DND-41 (cell line): ENCODE results near the gene COL19A1.

Experiments
- ATAC-seq: fragments of 200-7000 bp; cut with Tn5 transposase; 3 replicates; pipeline ENCODE4 v1.9.1; 2021; ENCODE audit warnings: low read depth; ENCODE audit not compliant: insufficient read depth
- DNase-seq: peaks from one replicate; pipeline ENCODE4 v3.0.0-alpha.2; 2020
- H2AFZ ChIP-seq: 2 replicates; pipeline ENCODE4 v1.6.0; 2012; ENCODE audit warnings: low read depth, low read length
- H3K27ac ChIP-seq: 2 replicates; pipeline ENCODE4 v1.5.1; 2012; ENCODE audit warnings: low read length, inconsistent platforms
- H3K27me3 ChIP-seq: fragments of 200-600 bp; sonication (generic); 2 replicates; pipeline ENCODE4 v1.6.0; 2012; ENCODE audit warnings: low read length, mild to moderate bottlenecking, inconsistent platforms; ENCODE audit not compliant: insufficient read depth, poor library complexity
- H3K36me3 ChIP-seq: 2 replicates; pipeline ENCODE4 v1.5.1; 2012; ENCODE audit warnings: low read length, inconsistent platforms; ENCODE audit not compliant: insufficient read depth
- H3K4me1 ChIP-seq: 2 replicates; pipeline ENCODE4 v1.5.1; 2012; ENCODE audit warnings: mild to moderate bottlenecking, low read length; ENCODE audit not compliant: insufficient read depth
- H3K4me2 ChIP-seq: 2 replicates; pipeline ENCODE4 v1.6.0; 2012; ENCODE audit warnings: mild to moderate bottlenecking, moderate library complexity, low read length, inconsistent platforms; ENCODE audit not compliant: insufficient read depth
- H3K4me3 ChIP-seq, 2 experiments: fragments of 200-600 bp in 1 of 2; shearing (Covaris generic) in 1 of 2; 2 replicates each; pipeline ENCODE4 v1.5.1; 2012 to 2016; ENCODE audit warnings: inconsistent platforms in 2 of 2, low read length in 2 of 2, mild to moderate bottlenecking in 2 of 2, low read depth in 1 of 2, moderate library complexity in 1 of 2
- H3K79me2 ChIP-seq: 2 replicates; pipeline ENCODE4 v1.6.0; 2012; ENCODE audit warnings: low read length, inconsistent platforms; ENCODE audit not compliant: insufficient read depth
- H3K9ac ChIP-seq: 2 replicates; pipeline ENCODE4 v1.6.0; 2012; ENCODE audit warnings: low read depth, mild to moderate bottlenecking, inconsistent platforms, low read length, moderate library complexity
- H3K9me3 ChIP-seq: 2 replicates; pipeline ENCODE4 v1.5.1; 2012; ENCODE audit warnings: low read length, moderate library complexity, mild to moderate bottlenecking, inconsistent platforms; ENCODE audit not compliant: insufficient read depth, severe bottlenecking
- H4K20me1 ChIP-seq: 2 replicates; pipeline ENCODE4 v1.6.0; 2012; ENCODE audit warnings: low read length; ENCODE audit not compliant: insufficient read depth
- CTCF ChIP-seq: IDR thresholded peaks from 2 replicates; pipeline ENCODE4 v1.5.1; 2012; ENCODE audit warnings: borderline replicate concordance, low read length, moderate library complexity, mild to moderate bottlenecking; ENCODE audit not compliant: poor library complexity, severe bottlenecking; ENCODE audit errors: extremely low read depth
- EZH2 ChIP-seq: IDR thresholded peaks from 3 replicates; pipeline ENCODE4 v1.6.1; 2012; ENCODE audit warnings: borderline replicate concordance, low read depth, mild to moderate bottlenecking, moderate library complexity, low read length, inconsistent platforms; ENCODE audit not compliant: severe bottlenecking

COL19A1 gene

GRCh38 chr6:70246118-70246517 lies 379.8 kb downstream of the COL19A1 start:
- TF ChIP-seq EZH2 (no peak), CTCF (no peak)
- no peak for ATAC-seq
- H4K20me1 ChIP-seq = no peaks in the 10 kb centered on the region
- H3K27me3 ChIP-seq = no peaks in the 10 kb centered on the region
- H3K9ac ChIP-seq = no peak overlapping the region
- H3K27ac ChIP-seq = no peak overlapping the region
- H3K4me2 ChIP-seq = no peak overlapping the region
- H3K36me3 ChIP-seq = no peaks in the 10 kb centered on the region
- no peak overlapping the region for H3K4me3 ChIP-seq
- H2AFZ ChIP-seq = no peak overlapping the region
- H3K79me2 ChIP-seq = no peaks in the 10 kb centered on the region
- no peaks in the 10 kb centered on the region for H3K9me3 ChIP-seq
- H3K4me1 ChIP-seq = no peaks in the 10 kb centered on the region
- no peak for DNase-seq

GRCh38 chr6:70252604-70253003 lies 386.2 kb downstream of the COL19A1 start:
- Histone ChIP-seq H3K27me3 (no peaks in the 10 kb centered on the region), H2AFZ (no peak overlapping the region), H3K9ac (no peak overlapping the region), H3K9me3 (no peaks in the 10 kb centered on the region), H3K79me2 (no peaks in the 10 kb centered on the region), H3K4me1 (no peaks in the 10 kb centered on the region), H3K4me3 (no peak overlapping the region), H4K20me1 (no peaks in the 10 kb centered on the region), H3K4me2 (no peak overlapping the region), H3K27ac (no peak overlapping the region), H3K36me3 (no peaks in the 10 kb centered on the region)
- no peak for TF ChIP-seq CTCF
- no peak for TF ChIP-seq EZH2
- DNase-seq = no peak
- no peak for ATAC-seq

GRCh38 chr6:70253923-70254322 lies 387.6 kb downstream of the COL19A1 start:
- H3K27me3 ChIP-seq = no peaks in the 10 kb centered on the region
- no peak overlapping the region for H3K4me2 ChIP-seq
- no peaks in the 10 kb centered on the region for H4K20me1 ChIP-seq
- H2AFZ ChIP-seq = no peak overlapping the region
- no peaks in the 10 kb centered on the region for H3K79me2 ChIP-seq
- H3K4me1 ChIP-seq = no peaks in the 10 kb centered on the region
- H3K4me3 ChIP-seq = no peak overlapping the region
- no peak overlapping the region for H3K27ac ChIP-seq
- DNase-seq (no peak), ATAC-seq (no peak)
- no peak overlapping the region for H3K9ac ChIP-seq
- no peaks in the 10 kb centered on the region for H3K9me3 ChIP-seq
- TF ChIP-seq CTCF (no peak), EZH2 (no peak)
- no peaks in the 10 kb centered on the region for H3K36me3 ChIP-seq

- H3K4me3 ChIP-seq = no peak overlapping the region
- no peaks in the 10 kb centered on the region for H3K79me2 ChIP-seq
- no peaks in the 10 kb centered on the region for H3K27me3 ChIP-seq
- no peaks in the 10 kb centered on the region for H3K36me3 ChIP-seq
- no peaks in the 10 kb centered on the region for H3K9me3 ChIP-seq
- H3K4me2 ChIP-seq = no peak overlapping the region
- H3K4me1 ChIP-seq = no peaks in the 10 kb centered on the region
- DNase-seq (no peak), ATAC-seq (no peak)
- no peak overlapping the region for H3K27ac ChIP-seq
- H2AFZ ChIP-seq = no peak overlapping the region
- no peaks in the 10 kb centered on the region for H4K20me1 ChIP-seq
- TF ChIP-seq EZH2 (no peak), CTCF (no peak)
- no peak overlapping the region for H3K9ac ChIP-seq
Measured at GRCh38 chr6:70254784-70255183, 388.4 kb downstream of the COL19A1 start.
